NCI-H460 (cell line): Measurements from ENCODE around the gene LY6G6C. TPM values are rescaled to one million over a fixed set of nuclear protein-coding genes. Genes with fewer than 3 reads are reported as not detected.
"Not testable (repeated sequence)": the region's sequence is repeated elsewhere in the genome, so short reads cannot be mapped to it uniquely, and the experiment has no call there.

Source experiments
- DNase-seq: peaks from one replicate; pipeline ENCODE4 v3.0.0-alpha.2; 2016; ENCODE audit warnings: low read depth; ENCODE audit errors: extremely low read depth
- total RNA-seq: library from RNA; depleted of rRNA; stranded (reverse); fragments of >200 nt; shearing (Covaris generic); gene quantifications from 2 replicates; pipeline ENCODE4 v1.2.3, GENCODE V29; 2014

Gene LY6G6C
- total RNA-seq, 1 experiment from 2014 or later, result not detected

- not testable (repeated sequence) for DNase-seq
Observed at GRCh38 chr6:31709157-31709556, 12.4 kb downstream of the LY6G6C start.

GRCh38 chr6:31708224-31708623 lies 13.3 kb downstream of the LY6G6C start:
- no peak for DNase-seq

GRCh38 chr6:31707701-31708100 lies 13.8 kb downstream of the LY6G6C start:
- no peak for DNase-seq

- DNase-seq, result no peak
Observed at GRCh38 chr6:31706599-31706998, 14.9 kb downstream of the LY6G6C start, which contains the start of gene LY6G6F. TSS of gene LY6G6F (plus strand) at chr6:31706866. CDS start at chr6:31706907, 41 bp downstream.

GRCh38 chr6:31705931-31706330 lies 15.6 kb downstream of the LY6G6C start:
- DNase-seq, result no peak

- DNase-seq, result peak; percentile 95
Observed at GRCh38 chr6:31702819-31703716, 18.5 kb downstream of the LY6G6C start, which contains the start of gene ABHD16A. TSS of gene ABHD16A (minus strand) at chr6:31703324. CDS start at chr6:31703281, 43 bp downstream.

- DNase-seq, result no peak
Observed at GRCh38 chr6:31702405-31702818, 19.1 kb downstream of the LY6G6C start.

- DNase-seq, result no peak
Observed at GRCh38 chr6:31701666-31702404, 19.7 kb downstream of the LY6G6C start.

- no peak for DNase-seq
Observed at GRCh38 chr6:31700740-31701401, 20.7 kb downstream of the LY6G6C start.

GRCh38 chr6:31697555-31697954 lies 24.0 kb downstream of the LY6G6C start:
- no peak for DNase-seq

GRCh38 chr6:31693535-31693934 lies 28.0 kb downstream of the LY6G6C start:
- DNase-seq, result no peak

GRCh38 chr6:31692886-31693285 lies 28.7 kb downstream of the LY6G6C start:
- DNase-seq, result no peak

GRCh38 chr6:31692353-31692752 lies 29.2 kb downstream of the LY6G6C start:
- no peak for DNase-seq

GRCh38 chr6:31691564-31692108 lies 29.9 kb downstream of the LY6G6C start:
- DNase-seq, result no peak

GRCh38 chr6:31691078-31691463 lies 30.5 kb downstream of the LY6G6C start:
- DNase-seq, result no peak

- DNase-seq, result no peak
Observed at GRCh38 chr6:31690231-31691077, 31.1 kb downstream of the LY6G6C start.

GRCh38 chr6:31689249-31690110 lies 32.1 kb downstream of the LY6G6C start:
- DNase-seq, result no peak

GRCh38 chr6:31687860-31688693 lies 33.5 kb downstream of the LY6G6C start:
- DNase-seq, result no peak
